Forelimb muscle (tissue), 1 donor: ENCODE data around the gene BBLN. TPM values are rescaled to one million over a fixed set of nuclear protein-coding genes. Genes with fewer than 3 reads are reported as not detected.

Experiments
- DNase-seq: peaks from one replicate; pipeline ENCODE4 v3.0.0-alpha.2; 2013; ENCODE audit warnings: low read depth
- polyA plus RNA-seq: library from polyadenylated mRNA; unstranded; fragments of 120-200 nt; gene quantifications from one replicate; pipeline ENCODE4 v1.2.1, GENCODE V29; 2013; ENCODE audit not compliant: insufficient read length

The BBLN gene
- polyA plus RNA-seq, 1 donor, result 28.3 TPM

GRCh38 chr9:128211981-128212281 lies 51.9 kb downstream of the BBLN start:
- DNase-seq, result no peak

Other genes with a start within 250 kb of the BBLN start
- 48.9 TPM for gene ST6GALNAC4, start 243.2 kb upstream of the BBLN start, polyA plus RNA-seq
- gene PIP5KL1, start 229.5 kb upstream of the BBLN start, polyA plus RNA-seq, result 5.3 TPM
- 19.8 TPM for gene DPM2, start 222.4 kb upstream of the BBLN start, polyA plus RNA-seq
- gene EEIG1, start 179.3 kb upstream of the BBLN start, polyA plus RNA-seq, result 19.2 TPM
- gene NAIF1, start 92.9 kb upstream of the BBLN start, polyA plus RNA-seq, result 7.4 TPM
- 10.8 TPM for gene SLC25A25, start 92.0 kb upstream of the BBLN start, polyA plus RNA-seq
- 44.1 TPM for gene PTGES2, start 32.5 kb upstream of the BBLN start, polyA plus RNA-seq
- 1.1 TPM for gene LCN2, start 10.8 kb upstream of the BBLN start, polyA plus RNA-seq
- 101 TPM for gene CIZ1, start 31.3 kb downstream of the BBLN start, polyA plus RNA-seq
- gene DNM1, start 43.1 kb downstream of the BBLN start, polyA plus RNA-seq, result 53.3 TPM
- 93.2 TPM for gene GOLGA2, start 115.7 kb downstream of the BBLN start, polyA plus RNA-seq
- gene SWI5, start 116.0 kb downstream of the BBLN start, polyA plus RNA-seq, result 20.3 TPM
- 22.0 TPM for gene TRUB2, start 162.2 kb downstream of the BBLN start, polyA plus RNA-seq
- 31.6 TPM for gene COQ4, start 162.6 kb downstream of the BBLN start, polyA plus RNA-seq
- 11.9 TPM for gene SLC27A4, start 180.3 kb downstream of the BBLN start, polyA plus RNA-seq
- gene URM1, start 211.1 kb downstream of the BBLN start, polyA plus RNA-seq, result 60.7 TPM